Caco-2 (cell line): ENCODE measurements around the gene ARHGAP19. TPM values are rescaled to one million over a fixed set of nuclear protein-coding genes. Genes with fewer than 3 reads are reported as not detected.

Source experiments
- BruUV-seq: library from RNA; stranded (reverse); fragments of 400-500 nt; replicated peaks from 2 replicates; lab custom pipeline; 2021; lab: Mats Ljungman, UMichigan
- CTCF ChIA-PET: fragments of 300-600 bp; sonication (Branson Sonifier 250); formaldehyde crosslinking; loops from one replicate; lab custom pipeline; 2022; ENCODE audit warnings: antibody characterized with exemption; lab: Charles Lee
- POLR2A ChIA-PET: fragments of 300-600 bp; sonication (Branson Sonifier 250); formaldehyde crosslinking; loops from one replicate; lab custom pipeline; 2022; ENCODE audit warnings: antibody characterized with exemption; lab: Charles Lee
- DNase-seq, 2 experiments: peaks; one replicate each; pipeline versions ENCODE4 v3.0.0 to v3.0.0-alpha.2; 2020 to 2022
- H3K27me3 ChIP-seq: replicated peaks from 2 replicates; pipeline ENCODE4 v1.6.0; 2011; ENCODE audit warnings: low read length; ENCODE audit not compliant: control insufficient read depth, insufficient read depth
- H3K36me3 ChIP-seq: 2 replicates; pipeline ENCODE4 v1.5.1; 2011; ENCODE audit warnings: low read length; ENCODE audit not compliant: control insufficient read depth, insufficient read depth
- H3K4me1 ChIP-seq: fragments of 250-450 bp; sonication (Bioruptor Pico); 2 replicates; pipeline ENCODE4 v1.5.1; 2020; ENCODE audit warnings: mild to moderate bottlenecking
- H3K4me3 ChIP-seq: 2 replicates; pipeline ENCODE4 v1.5.1; 2011; ENCODE audit warnings: low read depth, mild to moderate bottlenecking, control low read depth, low read length
- H3K9me3 ChIP-seq: fragments of 250-450 bp; sonication (Bioruptor Pico); 2 replicates; pipeline ENCODE4 v1.5.1; 2020; ENCODE audit warnings: mild to moderate bottlenecking, moderate library complexity
- H3K27ac Mint-ChIP-seq: one replicate; pipeline ENCODE4 v1.8.0; 2022; ENCODE audit warnings: mixed read lengths; ENCODE audit not compliant: unreplicated experiment
- H3K27me3 Mint-ChIP-seq: one replicate; pipeline ENCODE4 v1.8.0; 2022; ENCODE audit warnings: mixed read lengths; ENCODE audit not compliant: insufficient read depth, unreplicated experiment
- H3K36me3 Mint-ChIP-seq: one replicate; pipeline ENCODE4 v1.8.0; 2022; ENCODE audit warnings: mild to moderate bottlenecking, mixed read lengths; ENCODE audit not compliant: insufficient read depth, unreplicated experiment
- H3K4me1 Mint-ChIP-seq: one replicate; pipeline ENCODE4 v1.8.0; 2022; ENCODE audit warnings: low read depth, mixed read lengths; ENCODE audit not compliant: unreplicated experiment
- H3K4me3 Mint-ChIP-seq: one replicate; pipeline ENCODE4 v1.8.0; 2022; ENCODE audit warnings: mild to moderate bottlenecking, moderate library complexity, mixed read lengths; ENCODE audit not compliant: unreplicated experiment
- H3K9me3 Mint-ChIP-seq: one replicate; pipeline ENCODE4 v1.8.0; 2022; ENCODE audit warnings: mixed read lengths; ENCODE audit not compliant: unreplicated experiment
- intact Hi-C: fragments of 100-400 bp; cut with micrococcal nuclease; formaldehyde crosslinking; loops from one replicate; pipeline ENCODE4 v1.10.0; 2022; ENCODE audit not compliant: unreplicated experiment
- total RNA-seq: library from RNA; stranded (reverse); gene quantifications from 2 replicates; pipeline ENCODE4 v1.2.3, GENCODE V29; 2022
- TF ChIP-seq, protein P1 (sequence below), 2 experiments: fragments of 200-600 bp in 1 of 2; IDR thresholded peaks; 1 replicate in 1 of 2; 2 replicates in 1 of 2; pipeline versions ENCODE4 v1.5.1 to v1.8.0; 2011 to 2022; ENCODE audit warnings: antibody characterized with exemption in 1 of 2, control low read depth in 1 of 2, inconsistent platforms in 1 of 2, low read depth in 1 of 2, low read length in 1 of 2, mild to moderate bottlenecking in 1 of 2, moderate library complexity in 1 of 2; ENCODE audit not compliant: insufficient read depth in 1 of 2, severe bottlenecking in 1 of 2, unreplicated experiment in 1 of 2

Gene ARHGAP19
- total RNA-seq, 1 experiment from 2014 or later, result 13.9 TPM

- Mint-ChIP-seq H3K36me3 (no peaks in the 10 kb centered on the region), H3K27me3 (peaks cover 7% of the 10 kb centered on the region), H3K9me3 (no peaks in the 10 kb centered on the region), H3K4me3 (no peak overlapping the region), H3K4me1 (no peaks in the 10 kb centered on the region), H3K27ac (no peak overlapping the region)
- Histone ChIP-seq H3K4me3 (no peak overlapping the region), H3K36me3 (no peaks in the 10 kb centered on the region), H3K9me3 (no peaks in the 10 kb centered on the region), H3K4me1 (no peaks in the 10 kb centered on the region), H3K27me3 (no peaks in the 10 kb centered on the region; the same call in 1 of the 2 replicates)
- CTCF ChIA-PET, result interaction anchor here (1.2 to 2.3 kb wide), 2 partner anchors 8 to 168 kb away, joined by 4 to 6 read pairs; no protein-coding TSS in a partner anchor
- POLR2A ChIA-PET, result no interaction called here
- intact Hi-C loops, result no loop called here
- no peak for DNase-seq
- TF ChIP-seq, protein P1, sequence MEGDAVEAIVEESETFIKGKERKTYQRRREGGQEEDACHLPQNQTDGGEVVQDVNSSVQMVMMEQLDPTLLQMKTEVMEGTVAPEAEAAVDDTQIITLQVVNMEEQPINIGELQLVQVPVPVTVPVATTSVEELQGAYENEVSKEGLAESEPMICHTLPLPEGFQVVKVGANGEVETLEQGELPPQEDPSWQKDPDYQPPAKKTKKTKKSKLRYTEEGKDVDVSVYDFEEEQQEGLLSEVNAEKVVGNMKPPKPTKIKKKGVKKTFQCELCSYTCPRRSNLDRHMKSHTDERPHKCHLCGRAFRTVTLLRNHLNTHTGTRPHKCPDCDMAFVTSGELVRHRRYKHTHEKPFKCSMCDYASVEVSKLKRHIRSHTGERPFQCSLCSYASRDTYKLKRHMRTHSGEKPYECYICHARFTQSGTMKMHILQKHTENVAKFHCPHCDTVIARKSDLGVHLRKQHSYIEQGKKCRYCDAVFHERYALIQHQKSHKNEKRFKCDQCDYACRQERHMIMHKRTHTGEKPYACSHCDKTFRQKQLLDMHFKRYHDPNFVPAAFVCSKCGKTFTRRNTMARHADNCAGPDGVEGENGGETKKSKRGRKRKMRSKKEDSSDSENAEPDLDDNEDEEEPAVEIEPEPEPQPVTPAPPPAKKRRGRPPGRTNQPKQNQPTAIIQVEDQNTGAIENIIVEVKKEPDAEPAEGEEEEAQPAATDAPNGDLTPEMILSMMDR (IDR thresholded peaks at IDR 0.05; ENCODE audit: insufficient read depth in 1 of 2, low read depth in 1 of 2, low read length in 1 of 2, severe bottlenecking in 1 of 2, unreplicated experiment in 1 of 2), result no peak
- BruUV-seq, result no TSS peak
These were observed 87.4 kb downstream of the ARHGAP19 start for GRCh38 chr10:97204826-97205679.

DNA sequence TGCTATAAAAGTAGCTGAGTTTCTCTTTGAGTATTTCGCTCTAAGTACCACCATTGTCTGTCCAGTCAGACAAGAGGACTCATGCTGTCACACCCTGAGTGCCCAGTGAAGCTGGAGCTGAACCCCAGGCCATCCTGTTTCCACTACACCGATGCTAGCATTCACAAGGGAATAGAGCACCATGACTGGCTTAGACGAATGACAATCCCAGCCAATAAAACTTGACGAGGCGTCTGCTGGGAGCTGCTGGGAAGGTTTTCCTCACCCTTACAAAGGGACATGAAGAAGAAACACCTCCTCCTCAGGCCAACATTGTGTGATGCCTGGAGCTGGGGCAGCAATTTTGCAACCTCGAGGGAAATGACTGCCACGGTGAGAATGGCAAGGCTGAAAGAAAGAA is 89.2 kb downstream of the ARHGAP19 start:
- Histone ChIP-seq H3K4me3 (no peak overlapping the region), H3K9me3 (no peaks in the 10 kb centered on the region), H3K36me3 (no peaks in the 10 kb centered on the region), H3K27me3 (no peaks in the 10 kb centered on the region), H3K4me1 (no peaks in the 10 kb centered on the region)
- Mint-ChIP-seq H3K4me3 (no peak overlapping the region), H3K27ac (no peak overlapping the region), H3K27me3 (peaks cover 11% of the 10 kb centered on the region), H3K9me3 (no peaks in the 10 kb centered on the region), H3K4me1 (no peaks in the 10 kb centered on the region), H3K36me3 (no peaks in the 10 kb centered on the region)
- CTCF ChIA-PET, result no interaction called here
- POLR2A ChIA-PET, result no interaction called here
- intact Hi-C loops, result no loop called here
- no peak for DNase-seq
- TF ChIP-seq, protein P1 (IDR thresholded peaks at IDR 0.05; ENCODE audit: insufficient read depth in 1 of 2, low read depth in 1 of 2, low read length in 1 of 2, severe bottlenecking in 1 of 2, unreplicated experiment in 1 of 2), result no peak
- BruUV-seq, result no TSS peak

DNA sequence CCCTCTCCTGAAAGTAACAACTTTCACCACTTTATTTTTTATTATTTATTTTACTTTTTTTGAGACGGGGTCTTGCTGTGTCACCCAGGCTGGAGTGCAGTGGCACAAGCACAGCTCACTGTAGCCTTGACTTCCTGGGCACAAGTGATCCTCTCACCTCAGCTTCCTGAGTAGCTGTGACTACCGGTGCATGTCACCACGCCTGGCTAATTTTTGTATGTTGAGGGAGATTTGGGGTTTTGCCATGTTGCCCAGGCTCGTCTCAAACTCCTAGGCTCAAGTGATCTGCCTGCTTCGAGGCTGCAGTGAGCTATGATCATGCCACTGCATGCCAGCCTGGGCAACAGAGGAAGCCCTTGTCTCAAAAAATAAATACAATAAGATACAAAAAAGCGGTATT is 91.8 kb downstream of the ARHGAP19 start:
- TF ChIP-seq, protein P1 (IDR thresholded peaks at IDR 0.05; ENCODE audit: insufficient read depth in 1 of 2, low read depth in 1 of 2, low read length in 1 of 2, severe bottlenecking in 1 of 2, unreplicated experiment in 1 of 2), result no peak
- H3K9me3 ChIP-seq, result no peaks in the 10 kb centered on the region
- Mint-ChIP-seq H3K36me3 (no peaks in the 10 kb centered on the region), H3K4me3 (no peak overlapping the region), H3K9me3 (no peaks in the 10 kb centered on the region), H3K4me1 (no peaks in the 10 kb centered on the region), H3K27ac (no peak overlapping the region), H3K27me3 (peaks cover 9% of the 10 kb centered on the region)
- H3K4me1 ChIP-seq, result no peaks in the 10 kb centered on the region
- no TSS peak for BruUV-seq
- H3K27me3 ChIP-seq, result no peaks in the 10 kb centered on the region
- ChIA-PET CTCF (interaction anchor here (1.8 kb wide), 1 partner anchor 128 kb away, joined by 5 read pairs; no protein-coding TSS in a partner anchor), POLR2A (no interaction called here)
- intact Hi-C loops, result no loop called here
- no peaks in the 10 kb centered on the region for H3K36me3 ChIP-seq
- no peak for DNase-seq
- no peak overlapping the region for H3K4me3 ChIP-seq
